ENCODE results near the gene SHCBP1L.

SHCBP1L gene

DNA sequence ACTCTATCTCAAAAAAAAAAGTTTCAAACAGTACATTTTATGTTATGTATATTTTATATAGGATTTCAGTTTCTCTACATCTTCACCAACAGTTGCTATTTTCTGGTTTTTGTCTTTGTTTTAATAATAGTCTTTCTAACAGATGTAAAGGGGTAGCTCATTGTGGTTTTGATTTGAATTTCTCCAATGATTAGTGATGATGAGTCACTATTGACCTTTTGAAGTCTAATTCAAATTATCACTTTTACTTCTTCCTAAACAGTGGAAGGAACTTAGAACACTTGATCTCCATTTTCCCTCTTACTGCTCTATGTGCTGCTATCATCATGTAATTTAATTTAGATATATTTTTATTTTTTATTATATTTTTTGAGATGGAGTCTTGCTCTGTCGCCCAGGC, 31.7 kb upstream of the SHCBP1L start:
- H3K9me2 ChIP-seq (ENCODE audit: low read depth, low read length) = no peaks in the 10 kb centered on the region
- no peak overlapping the region for H3K4me2 ChIP-seq (ENCODE audit: low read length)
- no peaks in the 10 kb centered on the region for H3K27me3 ChIP-seq (ENCODE audit: insufficient read depth, low read length)

DNA sequence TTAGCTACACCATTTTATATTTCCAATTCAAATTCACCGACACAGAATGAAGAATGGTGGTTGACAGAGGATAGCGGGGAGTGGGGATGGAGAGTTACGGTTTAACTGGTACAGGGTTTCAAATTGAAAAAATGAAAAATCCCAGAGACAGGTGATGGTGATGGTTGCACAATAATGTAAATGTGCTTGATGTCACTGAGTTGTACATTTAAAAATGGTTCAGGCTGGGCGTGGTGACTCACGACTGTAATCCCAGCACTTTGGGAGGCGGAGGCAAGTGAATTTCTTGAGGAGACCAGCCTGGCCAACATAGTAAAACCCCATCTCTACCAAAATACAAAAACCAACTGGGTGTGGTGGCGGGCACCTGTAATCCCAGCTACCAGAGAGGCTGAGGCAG, 31.2 kb upstream of the SHCBP1L start:
- Histone ChIP-seq H3K79me2 (ENCODE audit: insufficient read depth, low read length) (no peaks in the 10 kb centered on the region), H3K27ac (ENCODE audit: low read depth, low read length, poor library complexity, severe bottlenecking) (no peak overlapping the region), H3F3A (ENCODE audit: insufficient read depth, low read length) (no peaks in the 10 kb centered on the region), H3K27me3 (ENCODE audit: insufficient read depth, low read length) (no peaks in the 10 kb centered on the region), H2AFZ (ENCODE audit: low read length) (no peak overlapping the region), H3K4me2 (ENCODE audit: low read length) (no peak overlapping the region), H3K4me1 (ENCODE audit: insufficient read depth, low read length, severe bottlenecking) (no peaks in the 10 kb centered on the region), H3K4me3 (ENCODE audit: low read depth, low read length, poor library complexity, severe bottlenecking) (no peak overlapping the region), H4K20me1 (ENCODE audit: insufficient read depth, low read length) (no peaks in the 10 kb centered on the region), H3K36me3 (ENCODE audit: insufficient read depth, low read length) (no peaks in the 10 kb centered on the region), H3K9me2 (ENCODE audit: low read depth, low read length) (no peaks in the 10 kb centered on the region), H3K9me3 (ENCODE audit: low read length) (no peaks in the 10 kb centered on the region), H3K9ac (ENCODE audit: low read length) (no peak overlapping the region)
- TF ChIP-seq, protein P1, sequence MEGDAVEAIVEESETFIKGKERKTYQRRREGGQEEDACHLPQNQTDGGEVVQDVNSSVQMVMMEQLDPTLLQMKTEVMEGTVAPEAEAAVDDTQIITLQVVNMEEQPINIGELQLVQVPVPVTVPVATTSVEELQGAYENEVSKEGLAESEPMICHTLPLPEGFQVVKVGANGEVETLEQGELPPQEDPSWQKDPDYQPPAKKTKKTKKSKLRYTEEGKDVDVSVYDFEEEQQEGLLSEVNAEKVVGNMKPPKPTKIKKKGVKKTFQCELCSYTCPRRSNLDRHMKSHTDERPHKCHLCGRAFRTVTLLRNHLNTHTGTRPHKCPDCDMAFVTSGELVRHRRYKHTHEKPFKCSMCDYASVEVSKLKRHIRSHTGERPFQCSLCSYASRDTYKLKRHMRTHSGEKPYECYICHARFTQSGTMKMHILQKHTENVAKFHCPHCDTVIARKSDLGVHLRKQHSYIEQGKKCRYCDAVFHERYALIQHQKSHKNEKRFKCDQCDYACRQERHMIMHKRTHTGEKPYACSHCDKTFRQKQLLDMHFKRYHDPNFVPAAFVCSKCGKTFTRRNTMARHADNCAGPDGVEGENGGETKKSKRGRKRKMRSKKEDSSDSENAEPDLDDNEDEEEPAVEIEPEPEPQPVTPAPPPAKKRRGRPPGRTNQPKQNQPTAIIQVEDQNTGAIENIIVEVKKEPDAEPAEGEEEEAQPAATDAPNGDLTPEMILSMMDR (IDR thresholded peaks at IDR 0.05; ENCODE audit: low read length) = no peak
- no peak for TF ChIP-seq EZH2 (IDR thresholded peaks at IDR 0.05; ENCODE audit: borderline replicate concordance, low read length)

More for the DNA sequence above, 31.7 kb upstream of the SHCBP1L start:
- Histone ChIP-seq H3K27ac (ENCODE audit: low read depth, low read length, poor library complexity, severe bottlenecking) (no peak overlapping the region), H3K4me1 (ENCODE audit: insufficient read depth, low read length, severe bottlenecking) (no peaks in the 10 kb centered on the region), H3K36me3 (ENCODE audit: insufficient read depth, low read length) (no peaks in the 10 kb centered on the region), H2AFZ (ENCODE audit: low read length) (no peak overlapping the region), H3K4me3 (ENCODE audit: low read depth, low read length, poor library complexity, severe bottlenecking) (no peak overlapping the region), H3K79me2 (ENCODE audit: insufficient read depth, low read length) (no peaks in the 10 kb centered on the region), H3K9ac (ENCODE audit: low read length) (no peak overlapping the region), H3K9me3 (ENCODE audit: low read length) (no peaks in the 10 kb centered on the region), H4K20me1 (ENCODE audit: insufficient read depth, low read length) (no peaks in the 10 kb centered on the region), H3F3A (ENCODE audit: insufficient read depth, low read length) (no peaks in the 10 kb centered on the region)
- TF ChIP-seq EZH2 (IDR thresholded peaks at IDR 0.05; ENCODE audit: borderline replicate concordance, low read length) = no peak
- TF ChIP-seq, protein P1 (IDR thresholded peaks at IDR 0.05; ENCODE audit: low read length) = no peak

DNA sequence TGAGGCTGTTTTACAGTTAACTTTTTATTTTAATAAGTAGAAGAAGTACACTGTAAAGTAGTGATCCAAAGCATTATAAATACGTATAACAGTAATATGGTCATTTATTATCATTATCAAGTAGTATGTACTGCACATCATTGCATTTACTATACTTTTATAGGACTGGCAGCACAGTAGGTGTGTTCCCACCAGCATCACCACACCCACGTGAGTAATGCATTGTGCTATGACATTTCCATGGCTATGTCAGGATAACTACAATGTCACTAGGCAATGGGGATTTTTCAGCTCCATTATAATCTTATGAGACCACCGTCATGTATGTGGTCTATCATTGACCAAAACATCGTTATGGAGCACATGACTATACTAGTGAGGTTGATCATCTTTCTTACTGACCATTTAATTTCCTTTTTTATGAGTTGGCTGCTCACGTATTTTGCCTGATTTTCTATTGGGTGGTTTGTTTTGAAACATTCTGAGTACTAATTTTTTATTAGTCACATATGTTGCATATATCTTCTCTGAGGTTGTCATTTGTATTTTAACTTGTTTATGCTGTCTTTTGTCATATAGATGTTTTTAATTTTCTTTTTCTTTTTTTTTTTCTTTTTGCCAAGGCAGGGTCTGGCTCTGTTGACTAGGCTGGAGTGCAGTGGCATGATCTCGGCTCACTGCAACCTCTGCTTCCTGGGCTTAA, 25.3 kb upstream of the SHCBP1L start:
- H3K9me3 ChIP-seq (ENCODE audit: low read length) = no peaks in the 10 kb centered on the region
- H3K27me3 ChIP-seq (ENCODE audit: insufficient read depth, low read length) = no peaks in the 10 kb centered on the region
- H3K36me3 ChIP-seq (ENCODE audit: insufficient read depth, low read length) = no peaks in the 10 kb centered on the region
- H3K4me3 ChIP-seq (ENCODE audit: low read depth, low read length, poor library complexity, severe bottlenecking) = no peak overlapping the region
- H3F3A ChIP-seq (ENCODE audit: insufficient read depth, low read length) = no peaks in the 10 kb centered on the region
- no peak overlapping the region for H3K9ac ChIP-seq (ENCODE audit: low read length)
- no peak overlapping the region for H3K27ac ChIP-seq (ENCODE audit: low read depth, low read length, poor library complexity, severe bottlenecking)
- H3K9me2 ChIP-seq (ENCODE audit: low read depth, low read length) = no peaks in the 10 kb centered on the region
- TF ChIP-seq EZH2 (IDR thresholded peaks at IDR 0.05; ENCODE audit: borderline replicate concordance, low read length) = no peak
- TF ChIP-seq, protein P1 (IDR thresholded peaks at IDR 0.05; ENCODE audit: low read length) = no peak
- no peaks in the 10 kb centered on the region for H3K79me2 ChIP-seq (ENCODE audit: insufficient read depth, low read length)
- H4K20me1 ChIP-seq (ENCODE audit: insufficient read depth, low read length) = no peaks in the 10 kb centered on the region
- no peaks in the 10 kb centered on the region for H3K4me1 ChIP-seq (ENCODE audit: insufficient read depth, low read length, severe bottlenecking)
- H2AFZ ChIP-seq (ENCODE audit: low read length) = no peak overlapping the region
- H3K4me2 ChIP-seq (ENCODE audit: low read length) = no peak overlapping the region

Measured in OCI-LY1 (cell line).